Measurements from ENCODE around the gene TSPAN5.

The TSPAN5 gene

GRCh38 chr4:98446499-98447375 lies 211.7 kb downstream of the TSPAN5 start:
- DNase-seq (ENCODE audit: low spot score): peak; percentile 37
- TF ChIP-seq CTCF (IDR thresholded peaks at IDR 0.05; ENCODE audit: borderline replicate concordance, control extremely low read depth, extremely low read depth, insufficient read depth, missing control alignments): no peak
- in situ Hi-C loops (cut with MboI; ENCODE audit: low sequenced_read_pairs, unreplicated experiment): no loop called here

- in situ Hi-C loops (cut with MboI; ENCODE audit: low sequenced_read_pairs, unreplicated experiment): no loop called here
- TF ChIP-seq CTCF (IDR thresholded peaks at IDR 0.05; ENCODE audit: borderline replicate concordance, control extremely low read depth, extremely low read depth, insufficient read depth, missing control alignments): no peak
- DNase-seq (ENCODE audit: low spot score): no peak
These were observed 214.0 kb downstream of the TSPAN5 start for GRCh38 chr4:98444371-98444770.

- DNase-seq (ENCODE audit: low spot score): no peak
- in situ Hi-C loops (cut with MboI; ENCODE audit: low sequenced_read_pairs, unreplicated experiment): no loop called here
- no peak for TF ChIP-seq CTCF (IDR thresholded peaks at IDR 0.05; ENCODE audit: borderline replicate concordance, control extremely low read depth, extremely low read depth, insufficient read depth, missing control alignments)
These were observed 223.6 kb downstream of the TSPAN5 start for GRCh38 chr4:98434816-98435215.

GRCh38 chr4:98433691-98434090 lies 224.7 kb downstream of the TSPAN5 start:
- in situ Hi-C loops (cut with MboI; ENCODE audit: low sequenced_read_pairs, unreplicated experiment): no loop called here
- no peak for TF ChIP-seq CTCF (IDR thresholded peaks at IDR 0.05; ENCODE audit: borderline replicate concordance, control extremely low read depth, extremely low read depth, insufficient read depth, missing control alignments)
- no peak for DNase-seq (ENCODE audit: low spot score)

GRCh38 chr4:98430708-98431403 lies 227.6 kb downstream of the TSPAN5 start:
- DNase-seq (ENCODE audit: low spot score): no peak
- no peak for TF ChIP-seq CTCF (IDR thresholded peaks at IDR 0.05; ENCODE audit: borderline replicate concordance, control extremely low read depth, extremely low read depth, insufficient read depth, missing control alignments)
- in situ Hi-C loops (cut with MboI; ENCODE audit: low sequenced_read_pairs, unreplicated experiment): no loop called here

- no peak for DNase-seq (ENCODE audit: low spot score)
- TF ChIP-seq CTCF (IDR thresholded peaks at IDR 0.05; ENCODE audit: borderline replicate concordance, control extremely low read depth, extremely low read depth, insufficient read depth, missing control alignments): no peak
- in situ Hi-C loops (cut with MboI; ENCODE audit: low sequenced_read_pairs, unreplicated experiment): no loop called here
These were observed 235.4 kb downstream of the TSPAN5 start for GRCh38 chr4:98423009-98423408.
